NT2/D1 (cell line): ENCODE data around the gene ZSWIM2.
"Not testable (repeated sequence)": the region's sequence is repeated elsewhere in the genome, so short reads cannot be mapped to it uniquely, and the experiment has no call there.

ENCODE experiments used
- DNase-seq: peaks from one replicate; pipeline ENCODE4 v3.0.0-alpha.2; 2011; ENCODE audit warnings: low read depth, low spot score
- H3K27me3 ChIP-seq: 2 replicates; pipeline ENCODE4 v1.6.0; 2011; ENCODE audit warnings: mild to moderate bottlenecking; ENCODE audit not compliant: insufficient read length, insufficient read depth
- H3K36me3 ChIP-seq: 2 replicates; pipeline ENCODE4 v1.6.1; 2011; ENCODE audit warnings: mild to moderate bottlenecking, low read length, mixed read lengths; ENCODE audit not compliant: insufficient read depth, insufficient read length
- H3K4me1 ChIP-seq: 2 replicates; pipeline ENCODE4 v1.5.1; 2011; ENCODE audit not compliant: insufficient read depth, insufficient read length
- H3K4me3 ChIP-seq: 2 replicates; pipeline ENCODE4 v1.5.1; 2011; ENCODE audit warnings: low read depth; ENCODE audit not compliant: insufficient read length
- H3K9ac ChIP-seq: 2 replicates; pipeline ENCODE4 v1.6.0; 2011; ENCODE audit warnings: low read depth; ENCODE audit not compliant: insufficient read length
- H3K9me3 ChIP-seq: 2 replicates; pipeline ENCODE4 v1.5.1; 2011; ENCODE audit warnings: mild to moderate bottlenecking, low read length; ENCODE audit not compliant: insufficient read depth
- SUZ12 ChIP-seq: IDR thresholded peaks from 2 replicates; pipeline ENCODE4 v1.6.1; 2011; ENCODE audit not compliant: insufficient read length, insufficient read depth; ENCODE audit errors: extremely low read depth
- YY1 ChIP-seq: IDR thresholded peaks from 2 replicates; pipeline ENCODE4 v1.6.1; 2011; ENCODE audit not compliant: insufficient read length, insufficient read depth
- ZNF274 ChIP-seq: IDR thresholded peaks from 2 replicates; pipeline ENCODE4 v1.6.1; 2011; ENCODE audit warnings: mild to moderate bottlenecking, low read depth, low read length

ZSWIM2 gene

GRCh38 chr2:186841940-186842339, 7.0 kb downstream of the ZSWIM2 start:
- no peak for DNase-seq

GRCh38 chr2:186835628-186836027, 13.3 kb downstream of the ZSWIM2 start:
- H3K4me3 ChIP-seq: no peak overlapping the region
- TF ChIP-seq YY1: no peak
- no peak for TF ChIP-seq ZNF274
- no peak for TF ChIP-seq SUZ12
- H3K4me1 ChIP-seq: no peaks in the 10 kb centered on the region
- no peaks in the 10 kb centered on the region for H3K27me3 ChIP-seq
- no peaks in the 10 kb centered on the region for H3K9me3 ChIP-seq
- DNase-seq: no peak
- no peaks in the 10 kb centered on the region for H3K36me3 ChIP-seq
- no peak overlapping the region for H3K9ac ChIP-seq

More at GRCh38 chr2:186841940-186842339, 7.0 kb downstream of the ZSWIM2 start:
- TF ChIP-seq YY1: no peak
- no peak for TF ChIP-seq SUZ12
- no peak for TF ChIP-seq ZNF274
- H3K4me1 ChIP-seq: no peaks in the 10 kb centered on the region
- no peaks in the 10 kb centered on the region for H3K36me3 ChIP-seq
- H3K9me3 ChIP-seq: no peaks in the 10 kb centered on the region
- no peaks in the 10 kb centered on the region for H3K27me3 ChIP-seq
- H3K4me3 ChIP-seq: no peak overlapping the region
- no peak overlapping the region for H3K9ac ChIP-seq

GRCh38 chr2:186827862-186828492, 21.0 kb downstream of the ZSWIM2 start:
- Histone ChIP-seq H3K27me3 (no peaks in the 10 kb centered on the region), H3K36me3 (no peaks in the 10 kb centered on the region), H3K4me1 (no peaks in the 10 kb centered on the region), H3K4me3 (no peak overlapping the region), H3K9ac (no peak overlapping the region), H3K9me3 (no peaks in the 10 kb centered on the region)
- no peak for DNase-seq
- TF ChIP-seq YY1 (no peak), SUZ12 (no peak), ZNF274 (no peak)

GRCh38 chr2:186827411-186827810, 21.6 kb downstream of the ZSWIM2 start:
- no peaks in the 10 kb centered on the region for H3K36me3 ChIP-seq
- H3K4me3 ChIP-seq: no peak overlapping the region
- no peaks in the 10 kb centered on the region for H3K9me3 ChIP-seq
- no peak for DNase-seq
- TF ChIP-seq ZNF274: no peak
- TF ChIP-seq SUZ12: no peak
- TF ChIP-seq YY1: no peak
- H3K4me1 ChIP-seq: no peaks in the 10 kb centered on the region
- no peaks in the 10 kb centered on the region for H3K27me3 ChIP-seq
- H3K9ac ChIP-seq: no peak overlapping the region

GRCh38 chr2:186822323-186822722, 26.6 kb downstream of the ZSWIM2 start:
- no peak overlapping the region for H3K4me3 ChIP-seq
- no peaks in the 10 kb centered on the region for H3K36me3 ChIP-seq
- no peaks in the 10 kb centered on the region for H3K9me3 ChIP-seq
- H3K27me3 ChIP-seq: no peaks in the 10 kb centered on the region
- H3K4me1 ChIP-seq: no peaks in the 10 kb centered on the region
- no peak for TF ChIP-seq ZNF274
- no peak for TF ChIP-seq YY1
- no peak for TF ChIP-seq SUZ12
- DNase-seq: no peak
- no peak overlapping the region for H3K9ac ChIP-seq

GRCh38 chr2:186820303-186820702, 28.7 kb downstream of the ZSWIM2 start:
- TF ChIP-seq SUZ12 (no peak), YY1 (no peak), ZNF274 (no peak)
- H3K4me3 ChIP-seq: no peak overlapping the region
- H3K4me1 ChIP-seq: no peaks in the 10 kb centered on the region
- no peak for DNase-seq
- no peak overlapping the region for H3K9ac ChIP-seq
- H3K27me3 ChIP-seq: no peaks in the 10 kb centered on the region
- no peaks in the 10 kb centered on the region for H3K36me3 ChIP-seq
- H3K9me3 ChIP-seq: no peaks in the 10 kb centered on the region

GRCh38 chr2:186811760-186812159, 37.2 kb downstream of the ZSWIM2 start:
- not testable (repeated sequence) for H3K27me3 ChIP-seq, H3K9me3 ChIP-seq, H3K36me3 ChIP-seq, DNase-seq, H3K4me1 ChIP-seq, H3K9ac ChIP-seq, H3K4me3 ChIP-seq
